GM21381 (cell line): ENCODE data around the gene FLNB.
"Not testable (repeated sequence)": the region's sequence is repeated elsewhere in the genome, so short reads cannot be mapped to it uniquely, and the experiment has no call there.

ENCODE experiments used
- ATAC-seq: cut with Tn5 transposase; IDR thresholded peaks from one replicate; pipeline ENCODE4 v1.9.1; 2021; ENCODE audit warnings: mild to moderate bottlenecking, moderate library complexity; ENCODE audit not compliant: unreplicated experiment

The FLNB gene

DNA sequence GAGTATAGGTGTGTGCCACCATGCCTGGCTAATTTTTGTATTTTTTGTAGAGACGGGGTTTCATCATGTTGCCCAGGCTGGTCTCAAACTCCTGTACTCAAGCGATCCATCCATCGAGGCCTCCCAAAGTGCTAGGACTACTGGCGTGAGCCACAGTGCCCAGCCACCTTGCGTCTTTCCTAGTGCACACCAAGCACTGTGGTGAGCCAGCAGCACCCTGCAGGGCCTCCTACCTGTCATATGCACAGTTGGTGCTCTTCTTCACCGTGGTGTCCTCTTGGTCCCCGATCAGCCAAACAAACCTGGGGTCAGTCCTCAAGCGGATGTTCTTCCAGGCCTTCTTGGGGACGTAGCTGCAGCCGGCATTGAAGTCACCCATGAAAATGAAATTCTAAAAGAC, 189.4 kb downstream of the FLNB start:
- no peak for ATAC-seq

DNA sequence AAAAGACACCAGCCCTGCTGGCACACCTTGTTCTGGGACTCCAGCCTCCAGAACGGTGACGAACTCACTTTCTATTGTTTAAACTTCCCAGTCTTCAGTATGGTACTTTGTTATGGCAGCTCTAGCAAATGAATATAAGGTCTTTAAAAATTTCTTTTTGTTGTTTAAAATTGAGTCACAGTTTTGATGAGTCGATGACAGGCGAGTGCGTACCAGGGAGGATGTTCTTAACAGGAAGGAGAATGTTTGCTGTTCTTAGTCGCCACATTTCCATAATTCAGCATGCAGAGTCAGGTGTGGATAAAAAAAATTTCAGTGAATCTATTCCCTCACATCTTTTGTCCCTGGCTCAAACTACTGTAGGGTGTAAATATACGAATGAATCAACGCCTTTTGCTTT, 190.1 kb downstream of the FLNB start:
- no peak for ATAC-seq

DNA sequence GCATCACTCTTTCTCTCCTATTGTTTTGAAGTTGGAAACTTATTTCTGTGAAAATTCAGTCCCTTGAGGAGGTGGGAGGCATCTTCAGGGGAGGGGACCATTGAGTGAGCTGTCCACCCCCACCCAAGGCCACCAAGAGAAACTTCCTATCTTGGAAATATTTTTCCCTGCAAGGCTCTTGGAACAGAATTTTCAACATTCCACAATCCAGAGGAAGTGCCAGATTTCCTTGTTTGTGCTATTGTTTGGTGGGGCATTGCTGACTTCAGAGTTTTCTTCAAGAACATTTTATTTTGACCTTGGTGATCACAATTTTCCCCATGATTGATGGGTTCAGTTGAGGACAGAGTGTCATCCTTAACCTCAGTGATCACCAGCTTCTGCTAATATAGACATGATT, 190.6 kb downstream of the FLNB start:
- no peak for ATAC-seq

DNA sequence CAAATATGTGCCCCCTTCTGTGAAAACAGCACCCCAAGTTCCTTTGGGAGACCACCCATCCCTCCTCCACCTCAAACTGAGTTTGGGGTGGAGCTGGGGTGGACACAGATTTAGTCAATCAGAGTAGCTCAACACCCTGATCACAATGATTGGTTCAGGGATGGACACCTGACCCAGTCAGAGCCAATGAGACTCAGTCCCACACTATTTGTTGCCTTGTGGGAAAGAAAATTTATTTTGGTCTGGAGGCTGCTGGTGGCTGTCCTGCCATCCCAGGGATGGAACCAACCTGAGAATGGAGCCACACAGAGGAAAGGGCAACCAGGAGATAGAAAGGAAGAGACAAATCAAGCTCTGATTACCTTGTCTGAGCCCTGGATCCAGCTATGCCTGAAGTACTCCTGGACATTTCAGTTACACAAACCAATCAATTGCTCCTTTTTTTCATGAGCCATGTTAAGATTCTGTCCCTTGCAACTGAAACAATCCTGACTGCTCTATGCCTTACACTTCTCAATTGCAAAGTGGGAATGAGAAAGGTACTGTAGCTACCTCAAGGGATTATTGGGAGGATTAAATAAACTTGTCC, 192.0 kb downstream of the FLNB start:
- no peak for ATAC-seq

DNA sequence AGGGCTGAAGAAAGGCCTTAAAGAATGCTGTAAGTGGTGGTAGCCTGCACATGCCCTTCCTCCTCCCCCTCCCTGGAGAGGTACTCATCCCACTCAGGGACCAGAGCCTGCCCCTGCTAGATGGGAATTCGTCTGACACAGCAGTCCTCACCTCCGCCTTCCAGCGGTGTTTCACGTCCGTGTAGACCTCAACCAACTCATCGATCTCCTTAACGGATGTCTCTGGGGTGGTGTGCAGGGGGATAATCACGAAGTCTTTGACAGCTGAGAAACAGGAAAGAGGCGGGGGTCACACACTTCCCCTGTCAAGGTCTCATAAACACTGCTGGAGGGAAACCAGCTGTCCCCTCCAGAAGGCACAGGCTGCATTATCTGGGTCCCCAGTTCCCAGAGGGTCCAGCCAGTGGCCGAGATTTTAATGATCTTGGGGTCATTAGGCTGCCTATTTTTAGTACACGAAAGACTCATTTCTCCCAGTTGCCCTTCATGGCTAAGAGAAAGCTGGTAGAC, 192.7 kb downstream of the FLNB start:
- ATAC-seq = no peak

DNA sequence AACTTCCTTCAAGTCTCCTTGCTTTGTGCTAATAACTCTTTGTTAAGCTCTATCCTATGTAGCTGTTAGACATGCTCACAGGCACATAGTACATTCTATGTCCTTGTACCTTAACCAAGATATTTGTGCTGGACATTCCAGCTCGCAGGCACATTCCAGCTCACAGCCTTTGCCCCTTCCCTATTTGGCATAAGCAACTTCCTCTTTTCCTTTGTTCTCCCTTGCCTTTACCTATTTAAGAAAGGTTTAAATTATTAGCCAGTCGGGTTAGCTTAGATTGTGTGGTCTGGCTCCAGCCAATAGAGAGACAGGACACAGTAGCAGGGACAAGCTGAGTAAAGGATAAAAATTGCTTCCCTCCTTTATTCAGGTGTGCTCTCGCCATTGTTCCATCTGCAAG, 193.2 kb downstream of the FLNB start:
- not testable (repeated sequence) for ATAC-seq

DNA sequence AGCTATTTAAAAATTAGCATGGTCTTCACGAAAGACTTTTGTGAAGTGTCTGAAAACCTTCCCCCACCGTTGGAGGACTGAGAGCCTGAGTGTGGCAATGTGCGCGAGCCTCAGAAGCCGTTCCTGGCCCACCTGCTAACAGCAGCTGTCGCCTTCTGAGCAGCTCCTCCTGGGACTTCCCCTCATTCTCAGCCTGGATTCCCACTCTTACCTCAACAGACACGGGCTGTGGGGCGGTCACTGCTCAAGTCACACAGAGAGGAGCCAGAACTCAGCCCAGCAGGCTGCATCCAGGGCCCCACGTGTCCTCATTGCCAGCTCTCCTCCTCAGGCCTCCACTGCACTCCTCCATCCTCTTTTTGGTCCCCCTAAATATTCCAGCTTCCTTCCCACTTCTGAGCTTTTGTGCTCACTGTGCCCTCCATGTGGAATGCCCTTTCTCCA, 194.7 kb downstream of the FLNB start:
- ATAC-seq = peak; percentile 66

DNA sequence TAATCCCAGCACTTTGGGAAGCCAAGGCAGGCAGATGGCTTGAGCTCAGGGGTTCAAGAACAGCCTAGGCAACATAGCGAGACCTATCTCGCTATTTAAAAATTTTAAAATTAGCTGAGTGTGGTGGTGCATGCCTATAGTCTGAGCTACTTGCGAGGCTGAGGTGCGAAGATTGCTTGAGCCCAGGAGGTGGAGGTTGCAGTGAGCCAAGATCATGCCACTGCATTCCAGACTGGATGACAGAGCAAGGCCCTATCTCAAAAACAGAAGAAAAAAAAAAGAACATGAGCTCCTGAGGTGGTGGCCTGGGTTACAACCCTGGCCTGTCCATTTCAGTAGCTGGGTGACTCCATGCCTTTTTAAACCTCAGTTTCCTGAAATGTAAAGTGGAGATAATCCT, 195.3 kb downstream of the FLNB start:
- no peak for ATAC-seq

DNA sequence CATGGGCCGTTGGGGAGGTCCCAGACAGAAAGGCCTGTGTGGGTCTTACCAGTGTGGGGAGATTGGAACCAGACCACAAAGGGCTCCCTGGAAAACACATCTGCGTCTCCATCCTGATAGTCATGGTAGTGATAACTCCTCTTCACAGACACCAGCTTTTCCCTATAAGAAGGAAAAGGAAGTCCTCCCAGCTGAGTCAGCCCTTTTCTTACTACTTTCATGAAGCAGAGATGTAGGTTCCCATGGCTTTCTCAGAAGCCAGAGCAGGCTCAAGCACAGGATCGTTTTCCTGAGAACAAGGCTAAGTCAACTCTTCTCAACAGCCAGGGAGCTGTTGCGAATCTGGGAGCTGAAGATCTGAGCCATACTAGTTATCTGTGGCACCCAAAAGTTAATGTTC, 196.5 kb downstream of the FLNB start:
- ATAC-seq = no peak

DNA sequence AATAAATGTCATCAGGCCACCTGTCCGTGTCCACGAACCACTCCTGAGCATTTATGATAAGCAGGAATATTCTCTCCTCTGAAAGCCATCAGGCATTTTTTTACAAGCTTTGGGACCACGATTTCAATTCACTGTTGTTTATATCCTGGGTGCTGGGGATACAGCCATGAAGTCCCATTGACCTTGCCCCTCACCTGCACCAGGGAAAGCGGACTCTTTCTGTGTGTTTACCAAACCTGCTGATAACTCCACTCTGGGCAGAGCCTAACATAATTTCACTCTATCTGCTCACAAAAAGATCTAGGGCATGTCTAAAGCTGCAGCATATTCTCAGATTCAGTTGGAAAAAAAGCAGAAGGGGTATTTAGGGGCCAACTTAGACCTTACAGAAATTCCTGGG, 197.8 kb downstream of the FLNB start:
- no peak for ATAC-seq

DNA sequence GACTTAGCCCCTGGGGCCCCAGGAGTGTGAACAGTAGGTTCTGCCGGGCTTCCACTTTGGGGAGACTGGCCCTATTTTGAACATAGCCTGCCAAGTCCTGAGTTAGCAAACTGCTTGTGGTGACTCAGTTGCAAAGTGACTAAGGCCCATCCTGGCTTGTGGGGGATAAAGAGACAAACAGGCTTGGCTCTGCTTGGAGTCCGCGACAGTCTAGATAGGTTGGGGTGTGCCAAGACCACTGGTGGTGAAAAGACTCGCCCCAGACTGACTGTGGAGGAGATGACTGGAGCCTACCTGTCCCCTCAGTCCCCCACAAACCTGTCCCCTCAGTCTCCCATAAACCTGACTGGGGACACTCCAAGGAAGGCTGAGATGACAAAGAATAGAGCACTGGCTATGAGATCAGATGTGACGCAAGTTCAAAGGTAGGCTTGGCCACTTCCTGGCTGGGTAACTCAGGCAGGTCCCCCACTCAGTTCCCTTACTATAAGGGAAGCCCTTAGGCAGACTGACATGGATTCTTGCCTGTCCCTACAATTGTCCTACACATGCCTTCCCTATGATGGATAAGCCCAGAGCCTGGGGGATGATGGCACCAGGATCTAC, 198.3 kb downstream of the FLNB start:
- no peak for ATAC-seq

DNA sequence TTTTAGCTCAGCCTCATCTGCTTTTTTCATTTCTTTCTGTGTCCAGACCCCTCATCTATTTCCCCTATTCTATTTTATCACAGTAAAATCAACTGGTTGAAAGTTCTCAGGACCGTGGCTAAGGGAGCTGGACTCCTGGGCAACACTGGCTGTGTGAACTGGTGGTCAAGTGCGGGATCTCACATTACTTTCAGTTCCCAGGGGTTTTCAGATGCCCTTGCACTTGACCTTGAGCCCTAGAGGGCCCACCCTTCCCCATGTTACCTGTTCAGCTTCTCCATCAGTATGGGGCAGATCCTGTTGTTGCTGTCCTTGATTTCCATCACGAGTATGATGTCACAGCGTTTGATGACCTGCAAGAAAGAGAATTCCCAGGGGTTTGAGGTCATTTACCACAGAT, 199.7 kb downstream of the FLNB start:
- ATAC-seq = no peak

DNA sequence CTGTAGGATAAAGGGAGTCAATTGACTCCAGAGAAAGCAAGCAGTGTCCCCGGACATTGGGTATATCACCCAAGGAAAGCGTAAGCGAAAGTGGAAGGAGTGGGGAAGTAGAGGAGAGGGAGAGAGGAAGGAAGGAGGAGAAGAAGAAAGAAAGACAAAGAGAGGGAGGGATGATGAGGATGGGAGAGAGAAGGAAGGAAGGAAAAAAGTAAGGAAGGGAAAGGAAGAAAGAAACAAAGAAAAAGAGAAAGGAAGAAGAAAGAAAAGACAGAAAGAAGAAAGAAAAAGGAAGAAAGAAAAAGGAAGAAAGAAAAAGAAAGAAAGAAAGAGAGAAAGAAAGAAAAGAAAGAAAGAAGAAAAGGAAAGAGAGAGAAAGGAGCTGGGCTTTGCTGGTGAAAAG, 201.7 kb downstream of the FLNB start:
- ATAC-seq = no peak

DNA sequence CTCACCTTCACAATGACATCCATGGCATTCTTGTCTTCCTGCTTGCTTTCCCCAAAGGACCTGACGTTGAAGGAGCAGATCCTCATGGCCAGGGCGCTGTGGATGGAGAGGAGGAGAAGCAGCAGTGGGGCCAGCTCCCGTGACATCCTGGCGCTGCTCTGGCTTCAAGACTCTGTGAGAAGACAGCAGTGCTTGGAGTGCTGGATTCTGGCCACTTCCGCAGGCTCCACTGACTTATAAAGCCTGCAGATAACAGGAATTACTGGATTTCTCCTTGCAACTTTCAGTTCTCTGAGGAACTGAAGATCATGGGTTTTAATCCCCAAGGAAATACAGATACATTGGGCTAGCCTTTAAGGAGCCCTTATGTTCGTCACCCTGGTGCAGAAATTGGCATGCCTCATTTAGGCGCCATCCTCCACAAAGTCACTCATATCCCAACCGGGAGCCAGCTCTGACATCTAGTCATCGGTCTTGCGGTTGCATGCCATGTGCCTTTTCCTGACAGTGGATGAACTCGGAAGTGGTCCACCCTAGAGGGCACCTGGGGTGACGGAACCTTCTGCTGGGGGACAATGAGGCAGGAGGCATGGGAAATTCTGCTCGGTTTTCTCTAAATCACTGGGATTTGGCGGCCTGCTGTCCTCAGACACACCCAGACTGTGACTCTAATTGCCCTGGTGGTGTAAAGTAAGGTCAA, 202.7 kb downstream of the FLNB start, which contains the start of gene DNASE1L3:
Gene DNASE1L3 (minus strand): TSS at position 212 of the 700 bp plus-strand sequence. CDS start 66 bp downstream, at position 146.
- no peak for ATAC-seq

DNA sequence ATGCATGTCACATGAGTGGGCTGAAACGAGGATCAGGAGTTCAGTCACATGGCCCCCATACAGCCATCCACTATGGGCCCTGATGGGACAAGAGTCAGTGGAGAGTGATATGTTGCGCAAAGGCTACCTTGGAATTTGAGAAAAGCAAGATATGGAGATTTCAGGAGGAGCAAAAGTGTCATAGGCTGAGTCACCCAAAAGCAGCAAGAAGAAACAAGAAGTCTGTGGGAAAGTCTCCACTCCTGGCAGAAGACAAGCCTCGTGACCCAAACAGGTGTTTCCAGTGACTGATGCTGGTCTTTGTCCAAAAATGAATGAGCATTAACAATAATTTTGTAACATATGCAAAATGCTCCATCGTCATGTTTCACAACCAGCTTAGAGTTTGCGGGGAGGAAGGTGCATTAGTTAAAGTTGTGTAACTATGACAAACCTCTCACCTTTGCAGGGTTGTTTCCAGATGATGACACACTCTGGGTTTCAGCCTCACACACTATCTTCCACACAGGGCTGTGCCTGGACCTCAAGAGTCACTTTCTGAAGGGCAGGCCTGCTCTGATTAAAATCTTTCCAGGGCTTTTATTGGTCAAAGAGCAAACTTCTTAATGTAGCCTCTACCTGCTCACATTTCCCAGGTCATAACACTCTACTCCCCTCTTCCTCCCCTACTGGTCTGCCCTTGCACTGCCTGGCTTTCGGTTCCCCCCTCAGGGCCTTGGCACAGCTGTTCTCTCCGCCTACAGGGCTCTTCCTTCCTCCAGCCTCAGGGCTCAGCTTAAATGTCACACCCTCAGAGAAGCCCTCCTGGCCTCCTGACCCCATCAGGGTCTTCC, 206.5 kb downstream of the FLNB start:
- ATAC-seq = peak; percentile 74

DNA sequence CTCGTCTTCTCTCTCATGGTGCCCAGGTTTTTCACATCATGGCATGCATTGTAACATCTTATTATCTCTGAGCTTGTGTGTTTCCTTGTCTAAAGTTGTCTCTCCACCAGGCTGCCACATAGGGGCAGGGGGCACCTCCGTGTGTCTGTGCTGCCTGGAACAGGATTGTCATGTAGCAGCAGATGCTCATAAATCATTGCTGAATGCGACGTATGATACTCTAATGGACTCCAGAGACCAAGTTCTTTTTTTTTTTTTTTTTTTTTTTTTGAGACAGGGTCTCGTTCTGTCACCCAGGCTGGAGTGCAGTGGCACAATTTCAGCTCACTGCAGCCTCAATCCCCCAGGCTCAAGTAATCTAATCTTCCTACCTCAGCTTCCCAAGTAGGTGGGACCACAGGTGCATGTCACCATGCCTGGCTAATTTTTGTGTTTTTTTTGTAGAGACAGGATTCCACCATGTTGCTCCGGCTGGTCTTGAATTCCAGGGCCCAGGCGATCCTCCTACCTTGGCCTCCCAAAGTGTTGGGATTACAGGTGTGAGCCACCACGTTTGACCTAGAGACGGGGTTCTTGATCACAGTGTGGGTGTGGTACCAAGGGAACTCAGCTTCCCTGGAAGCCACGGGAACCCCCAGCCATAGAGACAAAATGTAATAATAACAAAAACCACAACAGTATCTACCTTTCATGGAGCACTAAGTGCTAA, 207.2 kb downstream of the FLNB start:
- no peak for ATAC-seq

DNA sequence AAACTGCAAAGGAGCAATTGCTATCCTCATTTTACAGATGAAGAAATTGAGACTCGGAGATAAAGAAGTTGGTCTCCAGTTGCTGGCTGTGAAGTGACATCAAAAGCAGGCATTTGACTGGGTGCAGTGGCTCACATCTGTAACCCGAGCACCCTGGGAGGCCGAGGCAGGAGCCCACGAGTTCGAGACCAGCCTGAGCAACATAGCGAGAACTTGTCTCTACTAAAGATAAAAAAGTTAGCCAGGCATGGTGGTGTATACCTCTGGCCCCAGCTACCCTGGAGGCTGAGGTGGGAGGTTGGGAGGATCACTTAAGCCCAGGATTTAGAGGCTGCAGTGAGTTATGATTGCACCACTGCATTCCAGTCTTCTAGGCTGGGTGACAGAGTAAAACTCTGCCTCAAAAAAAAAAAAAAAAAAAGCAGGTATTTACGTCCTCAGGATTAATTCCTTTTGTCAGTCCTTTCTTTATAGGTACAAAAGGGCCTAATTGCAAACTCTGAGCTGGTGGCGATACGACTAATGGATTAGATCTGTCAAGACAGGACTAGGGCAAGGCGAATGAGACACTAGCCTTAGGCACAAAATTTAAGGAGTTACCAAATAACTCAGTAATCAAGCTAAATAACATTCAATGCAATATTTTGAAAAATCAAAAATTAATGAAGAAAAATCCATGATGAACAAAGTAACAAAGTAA, 208.4 kb downstream of the FLNB start:
- ATAC-seq = no peak

DNA sequence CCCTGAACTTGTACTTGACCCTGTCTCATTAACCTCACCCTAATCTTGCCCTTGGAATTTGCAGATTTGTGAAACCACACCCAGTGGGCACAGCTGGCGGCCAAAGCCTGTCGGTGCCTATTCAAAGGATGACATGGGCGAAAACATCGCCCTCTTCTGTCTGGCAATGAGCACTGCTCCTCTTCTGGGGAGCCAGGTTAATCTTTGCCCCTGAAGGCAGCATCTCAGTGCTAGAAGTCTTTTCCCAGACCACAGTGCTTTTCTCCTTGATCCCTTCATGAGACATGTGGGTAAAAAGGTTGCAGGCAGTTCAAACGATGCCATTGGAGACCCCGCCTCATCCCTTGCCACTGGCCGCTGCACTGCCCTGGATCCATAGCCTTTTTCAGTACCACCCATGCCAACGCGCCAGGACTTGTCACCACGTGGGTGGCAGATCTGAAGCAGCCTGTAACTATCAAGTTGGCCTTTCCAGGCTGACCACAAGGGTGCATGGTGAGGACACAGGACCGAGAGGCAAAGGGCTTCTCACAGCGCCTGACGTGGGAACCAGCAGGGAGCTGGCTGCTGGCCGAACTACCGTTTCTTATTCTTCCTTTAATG, 209.1 kb downstream of the FLNB start:
- peak; percentile 34 for ATAC-seq

DNA sequence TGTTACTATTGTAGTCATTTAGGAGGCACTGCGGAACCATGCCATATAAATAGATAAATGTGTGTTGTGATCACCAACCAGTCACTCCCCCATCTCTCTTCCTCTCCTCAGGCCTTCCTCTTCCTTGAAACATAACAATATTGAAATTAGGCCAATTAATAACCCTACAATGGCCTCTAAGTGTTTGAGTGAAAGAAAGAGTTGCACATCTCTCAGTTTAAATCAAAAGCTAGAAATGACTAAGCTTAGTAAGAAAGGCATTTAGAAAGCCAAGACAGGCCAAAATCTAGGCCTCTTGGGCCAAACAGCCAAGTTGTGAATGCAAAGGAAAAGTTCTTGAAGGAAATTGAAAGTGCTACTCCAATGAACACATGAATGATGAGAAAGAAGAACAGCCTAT, 210.7 kb downstream of the FLNB start:
- no peak for ATAC-seq
